Effector memory CD4-positive, alpha-beta T cell (primary cell): ENCODE measurements around the gene GRIA2.

Source experiments
- DNase-seq, 3 donors: peaks; one replicate each; pipeline ENCODE4 v3.0.0-alpha.2; 2020
- H3K27ac ChIP-seq: 2 replicates; pipeline ENCODE4 v1.7.0; 2013; ENCODE audit warnings: mild to moderate bottlenecking, low read length, moderate library complexity; ENCODE audit not compliant: insufficient read depth, poor library complexity, severe bottlenecking
- H3K27me3 ChIP-seq: replicated peaks from 2 replicates; pipeline ENCODE4 v1.7.0; 2013; ENCODE audit warnings: mild to moderate bottlenecking, low read length; ENCODE audit not compliant: insufficient read depth, control insufficient read depth, poor library complexity, severe bottlenecking
- H3K36me3 ChIP-seq: 2 replicates; pipeline ENCODE4 v1.7.0; 2013; ENCODE audit warnings: mild to moderate bottlenecking, low read length, moderate library complexity; ENCODE audit not compliant: control insufficient read depth, insufficient read depth
- H3K4me1 ChIP-seq: 2 replicates; pipeline ENCODE4 v1.7.0; 2013; ENCODE audit warnings: low read length, mild to moderate bottlenecking; ENCODE audit not compliant: control insufficient read depth, insufficient read depth, poor library complexity, severe bottlenecking
- H3K4me3 ChIP-seq: 2 replicates; pipeline ENCODE4 v1.7.0; 2013; ENCODE audit warnings: low read length, low read depth, mild to moderate bottlenecking; ENCODE audit not compliant: insufficient read depth, poor library complexity, severe bottlenecking
- H3K9me3 ChIP-seq: 2 replicates; pipeline ENCODE4 v1.7.0; 2013; ENCODE audit warnings: mild to moderate bottlenecking, low read length, moderate library complexity; ENCODE audit not compliant: control insufficient read depth

The GRIA2 gene

DNA sequence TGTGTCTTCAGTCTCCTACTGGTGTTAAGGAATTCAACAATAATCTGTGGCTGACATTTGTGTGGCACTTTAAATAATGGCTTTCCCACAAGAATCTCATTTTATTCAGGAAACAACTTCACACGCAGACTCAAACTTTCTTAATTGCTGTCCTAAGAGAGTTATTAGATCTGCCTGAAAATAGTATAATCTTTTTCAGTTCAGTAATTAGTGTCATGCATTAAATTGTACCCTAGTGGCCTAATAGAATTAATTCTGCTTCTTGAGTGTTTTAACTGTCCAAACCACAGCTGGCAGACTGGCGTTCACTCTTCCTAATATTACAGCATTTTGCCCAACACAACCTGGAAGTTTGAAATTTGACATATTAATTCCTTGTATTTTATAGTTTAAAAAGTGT is 107.1 kb downstream of the GRIA2 start:
- Histone ChIP-seq H3K27ac (no peak overlapping the region), H3K27me3 (no peaks in the 10 kb centered on the region), H3K4me1 (no peaks in the 10 kb centered on the region), H3K36me3 (no peaks in the 10 kb centered on the region), H3K4me3 (no peak overlapping the region), H3K9me3 (no peaks in the 10 kb centered on the region)
- no peak for DNase-seq

- H3K9me3 ChIP-seq, result no peaks in the 10 kb centered on the region
- DNase-seq, result no peak
- H3K36me3 ChIP-seq, result no peaks in the 10 kb centered on the region
- no peak overlapping the region for H3K27ac ChIP-seq
- no peaks in the 10 kb centered on the region for H3K4me1 ChIP-seq
- H3K4me3 ChIP-seq, result no peak overlapping the region
- no peaks in the 10 kb centered on the region for H3K27me3 ChIP-seq
These were observed 137.4 kb downstream of the GRIA2 start for GRCh38 chr4:157357887-157358286.

- no peak overlapping the region for H3K4me3 ChIP-seq
- no peaks in the 10 kb centered on the region for H3K36me3 ChIP-seq
- H3K9me3 ChIP-seq, result no peaks in the 10 kb centered on the region
These were observed 137.9 kb downstream of the GRIA2 start for GRCh38 chr4:157358439-157358838.

GRCh38 chr4:157358851-157359250 is 138.3 kb downstream of the GRIA2 start:
- no peaks in the 10 kb centered on the region for H3K36me3 ChIP-seq
- H3K27me3 ChIP-seq, result no peaks in the 10 kb centered on the region
- H3K27ac ChIP-seq, result no peak overlapping the region
- no peak for DNase-seq
- no peaks in the 10 kb centered on the region for H3K9me3 ChIP-seq
- no peak overlapping the region for H3K4me3 ChIP-seq
- no peaks in the 10 kb centered on the region for H3K4me1 ChIP-seq

More at GRCh38 chr4:157358439-157358838, 137.9 kb downstream of the GRIA2 start:
- H3K4me1 ChIP-seq, result no peaks in the 10 kb centered on the region
- no peak overlapping the region for H3K27ac ChIP-seq
- H3K27me3 ChIP-seq, result no peaks in the 10 kb centered on the region
- no peak for DNase-seq

GRCh38 chr4:157363360-157363759 is 142.8 kb downstream of the GRIA2 start:
- H3K36me3 ChIP-seq, result no peaks in the 10 kb centered on the region
- H3K4me3 ChIP-seq, result no peak overlapping the region
- H3K4me1 ChIP-seq, result no peaks in the 10 kb centered on the region
- no peaks in the 10 kb centered on the region for H3K27me3 ChIP-seq
- DNase-seq, result no peak
- H3K9me3 ChIP-seq, result no peaks in the 10 kb centered on the region
- no peak overlapping the region for H3K27ac ChIP-seq

GRCh38 chr4:157372154-157372553 is 151.6 kb downstream of the GRIA2 start:
- no peak overlapping the region for H3K27ac ChIP-seq

GRCh38 chr4:157372567-157372966 is 152.0 kb downstream of the GRIA2 start:
- H3K4me1 ChIP-seq, result no peaks in the 10 kb centered on the region
- no peak overlapping the region for H3K27ac ChIP-seq
- H3K4me3 ChIP-seq, result no peak overlapping the region
- no peaks in the 10 kb centered on the region for H3K9me3 ChIP-seq
- H3K36me3 ChIP-seq, result no peaks in the 10 kb centered on the region
- H3K27me3 ChIP-seq, result no peaks in the 10 kb centered on the region
- DNase-seq, result no peak

More at GRCh38 chr4:157372154-157372553, 151.6 kb downstream of the GRIA2 start:
- no peaks in the 10 kb centered on the region for H3K9me3 ChIP-seq
- no peak for DNase-seq
- H3K4me1 ChIP-seq, result no peaks in the 10 kb centered on the region
- H3K27me3 ChIP-seq, result no peaks in the 10 kb centered on the region
- no peak overlapping the region for H3K4me3 ChIP-seq
- no peaks in the 10 kb centered on the region for H3K36me3 ChIP-seq

- no peak for DNase-seq
- no peaks in the 10 kb centered on the region for H3K36me3 ChIP-seq
- no peak overlapping the region for H3K4me3 ChIP-seq
- no peak overlapping the region for H3K27ac ChIP-seq
- H3K27me3 ChIP-seq, result no peaks in the 10 kb centered on the region
- no peaks in the 10 kb centered on the region for H3K4me1 ChIP-seq
- no peaks in the 10 kb centered on the region for H3K9me3 ChIP-seq
These were observed 169.2 kb downstream of the GRIA2 start for GRCh38 chr4:157389741-157390140.

DNA sequence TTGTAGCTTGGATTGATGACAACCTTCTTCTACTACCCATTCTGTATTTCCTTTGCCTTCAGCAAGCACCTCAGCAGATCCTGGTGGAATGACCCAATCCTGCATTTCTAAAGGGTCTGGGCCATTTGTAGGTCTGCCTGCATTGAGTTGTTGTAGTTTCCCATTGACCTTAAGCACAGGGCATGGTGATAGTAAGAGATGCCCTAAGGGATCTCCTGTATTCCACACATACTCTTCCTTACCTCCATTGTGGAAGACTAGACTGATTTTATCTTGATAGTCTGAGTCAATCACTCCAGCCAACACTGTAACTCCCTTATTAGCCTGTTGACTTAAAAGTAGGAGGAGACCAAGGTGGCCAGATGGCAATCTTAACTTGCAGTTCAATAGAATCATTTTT is 184.5 kb downstream of the GRIA2 start:
- H3K27ac ChIP-seq, result no peak overlapping the region
- H3K36me3 ChIP-seq, result no peaks in the 10 kb centered on the region
- no peaks in the 10 kb centered on the region for H3K9me3 ChIP-seq
- H3K4me1 ChIP-seq, result no peaks in the 10 kb centered on the region
- no peak overlapping the region for H3K4me3 ChIP-seq
- DNase-seq, result no peak
- no peaks in the 10 kb centered on the region for H3K27me3 ChIP-seq
